ENCODE measurements around the gene ATPAF2. TPM values are rescaled to one million over a fixed set of nuclear protein-coding genes. Genes with fewer than 3 reads are reported as not detected.

Gene ATPAF2
- polyA plus RNA-seq, 2 of the 4 experiments (the other 2 are of a cell fraction) = 20.0 to 21.4 TPM

DNA sequence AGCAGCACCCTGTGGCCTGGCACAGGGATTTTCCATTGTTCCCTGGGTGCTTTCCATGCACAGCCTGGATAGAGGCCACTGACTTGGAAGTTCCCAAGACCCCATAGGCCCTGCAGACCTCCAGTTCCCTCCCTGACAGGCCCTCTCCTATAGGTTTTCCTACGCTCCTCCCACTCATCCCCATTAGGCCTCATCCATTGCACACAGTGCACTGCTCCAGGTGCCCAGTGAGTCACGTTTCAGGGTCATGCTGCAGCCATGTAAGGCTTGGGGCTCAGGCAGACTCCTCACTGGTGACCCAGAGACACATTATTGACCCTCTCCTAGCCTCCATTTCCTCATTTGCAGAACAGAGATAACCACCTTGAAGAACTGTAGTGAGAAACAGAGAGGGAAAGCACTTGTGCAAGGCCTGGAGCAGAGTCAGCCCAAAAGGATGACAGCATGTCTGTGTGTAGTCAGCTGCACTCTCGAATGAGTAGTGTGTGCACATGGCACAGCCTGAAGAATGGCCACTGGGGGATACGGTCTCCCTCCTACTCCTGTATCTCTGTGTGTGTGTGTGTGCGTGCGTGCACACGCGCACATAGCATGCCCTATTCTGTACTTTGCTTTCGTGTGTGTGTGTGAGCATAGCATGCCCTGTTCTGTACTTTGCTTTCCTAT lies 39.5 kb downstream of the ATPAF2 start:
- DNase-seq (ENCODE audit: low read depth in 1 of 2, low spot score in 1 of 2) (no peak), ATAC-seq (peak; percentile 45 to 52; a peak in 4 of 6 replicates), FAIRE-seq (no peak)
- POLR2A ChIA-PET = no interaction called here
- Histone ChIP-seq H3K4me1 (peaks cover 2% of the 10 kb centered on the region; the same call in 1 of the 3 replicates), H3K4me3 (no peak overlapping the region), H3K4me2 (no peak overlapping the region), H3K27ac (no peak overlapping the region), H3K9me3 (no peaks in the 10 kb centered on the region)
- TF ChIP-seq, protein P1, sequence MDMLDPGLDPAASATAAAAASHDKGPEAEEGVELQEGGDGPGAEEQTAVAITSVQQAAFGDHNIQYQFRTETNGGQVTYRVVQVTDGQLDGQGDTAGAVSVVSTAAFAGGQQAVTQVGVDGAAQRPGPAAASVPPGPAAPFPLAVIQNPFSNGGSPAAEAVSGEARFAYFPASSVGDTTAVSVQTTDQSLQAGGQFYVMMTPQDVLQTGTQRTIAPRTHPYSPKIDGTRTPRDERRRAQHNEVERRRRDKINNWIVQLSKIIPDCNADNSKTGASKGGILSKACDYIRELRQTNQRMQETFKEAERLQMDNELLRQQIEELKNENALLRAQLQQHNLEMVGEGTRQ (IDR thresholded peaks at IDR 0.05) = no peak
- TF ChIP-seq, protein P2, sequence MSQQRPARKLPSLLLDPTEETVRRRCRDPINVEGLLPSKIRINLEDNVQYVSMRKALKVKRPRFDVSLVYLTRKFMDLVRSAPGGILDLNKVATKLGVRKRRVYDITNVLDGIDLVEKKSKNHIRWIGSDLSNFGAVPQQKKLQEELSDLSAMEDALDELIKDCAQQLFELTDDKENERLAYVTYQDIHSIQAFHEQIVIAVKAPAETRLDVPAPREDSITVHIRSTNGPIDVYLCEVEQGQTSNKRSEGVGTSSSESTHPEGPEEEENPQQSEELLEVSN (IDR thresholded peaks at IDR 0.05; ENCODE audit: borderline replicate concordance, low read depth) = no peak
- TF ChIP-seq, protein P3, sequence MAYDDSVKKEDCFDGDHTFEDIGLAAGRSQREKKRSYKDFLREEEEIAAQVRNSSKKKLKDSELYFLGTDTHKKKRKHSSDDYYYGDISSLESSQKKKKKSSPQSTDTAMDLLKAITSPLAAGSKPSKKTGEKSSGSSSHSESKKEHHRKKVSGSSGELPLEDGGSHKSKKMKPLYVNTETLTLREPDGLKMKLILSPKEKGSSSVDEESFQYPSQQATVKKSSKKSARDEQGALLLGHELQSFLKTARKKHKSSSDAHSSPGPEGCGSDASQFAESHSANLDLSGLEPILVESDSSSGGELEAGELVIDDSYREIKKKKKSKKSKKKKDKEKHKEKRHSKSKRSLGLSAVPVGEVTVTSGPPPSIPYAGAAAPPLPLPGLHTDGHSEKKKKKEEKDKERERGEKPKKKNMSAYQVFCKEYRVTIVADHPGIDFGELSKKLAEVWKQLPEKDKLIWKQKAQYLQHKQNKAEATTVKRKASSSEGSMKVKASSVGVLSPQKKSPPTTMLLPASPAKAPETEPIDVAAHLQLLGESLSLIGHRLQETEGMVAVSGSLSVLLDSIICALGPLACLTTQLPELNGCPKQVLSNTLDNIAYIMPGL (CRISPR knock-in tag; IDR thresholded peaks at IDR 0.05; ENCODE audit: borderline replicate concordance) = no peak
- TF ChIP-seq ZFP36 (IDR thresholded peaks at IDR 0.05; ENCODE audit: borderline replicate concordance, partially characterized antibody) = no peak
- TF ChIP-seq CBX2 (IDR thresholded peaks at IDR 0.05; ENCODE audit: borderline replicate concordance, low read depth) = no peak
- no peak for TF ChIP-seq EP300 (IDR thresholded peaks at IDR 0.05)
- no peak for TF ChIP-seq NPAS2 (CRISPR knock-in tag; IDR thresholded peaks at IDR 0.05; ENCODE audit: borderline replicate concordance)
- TF ChIP-seq POLR2A (IDR thresholded peaks at IDR 0.05; ENCODE audit: low read length) = no peak
- TF ChIP-seq NR3C1 (IDR thresholded peaks at IDR 0.05) = no peak
- TF ChIP-seq TFCP2L1 (CRISPR knock-in tag; IDR thresholded peaks at IDR 0.05) = no peak
- TF ChIP-seq EHF (CRISPR knock-in tag; IDR thresholded peaks at IDR 0.05) = no peak
- 81% methylated on average over 9 of the region's 9 CpGs for WGBS (ENCODE audit: missing lambda C conversion rate)
- CTCF ChIA-PET = interaction anchor here (1.0 to 3.5 kb wide), 2 partner anchors 34 to 35 kb away, joined by 4 to 20 read pairs; no protein-coding TSS in a partner anchor

DNA sequence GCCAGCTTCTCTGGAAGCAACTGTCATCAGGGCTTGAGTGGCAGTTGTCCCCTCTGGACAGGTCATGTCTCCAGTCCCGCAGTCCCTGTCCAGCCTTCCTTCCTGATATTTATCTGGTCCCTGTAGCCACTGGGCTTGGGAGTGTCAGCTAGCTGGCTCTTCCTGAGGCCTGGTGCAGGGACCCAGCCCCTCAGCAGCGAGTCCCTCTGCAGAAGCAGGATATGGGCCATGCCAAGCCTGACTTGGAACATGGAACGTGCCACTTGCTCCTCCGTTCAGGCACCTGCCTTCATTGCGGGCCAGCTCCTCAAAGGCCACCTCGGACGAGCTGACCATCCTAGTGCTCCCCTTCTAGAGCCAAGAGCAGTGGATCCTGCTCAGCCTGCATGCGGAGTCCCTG lies 40.0 kb downstream of the ATPAF2 start:
- H3K27ac ChIP-seq = no peak overlapping the region
- ChIA-PET POLR2A (no interaction called here), CTCF (interaction anchor here (1.7 to 3.5 kb wide), 4 partner anchors 18 to 187 kb away, joined by 4 to 20 read pairs (median 7); no protein-coding TSS in a partner anchor)
- no peak overlapping the region for H3K4me3 ChIP-seq
- H3K9me3 ChIP-seq = no peaks in the 10 kb centered on the region
- no peak for TF ChIP-seq ZFP36 (IDR thresholded peaks at IDR 0.05; ENCODE audit: borderline replicate concordance, partially characterized antibody)
- no peak for TF ChIP-seq CEBPB (IDR thresholded peaks at IDR 0.05)
- TF ChIP-seq EHF (CRISPR knock-in tag; IDR thresholded peaks at IDR 0.05) = no peak
- no peak for TF ChIP-seq HOXA7 (CRISPR knock-in tag; IDR thresholded peaks at IDR 0.05)
- TF ChIP-seq HEYL (CRISPR knock-in tag; IDR thresholded peaks at IDR 0.05) = no peak
- no peak for TF ChIP-seq KDM5A (IDR thresholded peaks at IDR 0.05)
- TF ChIP-seq, protein P3 (CRISPR knock-in tag; IDR thresholded peaks at IDR 0.05; ENCODE audit: borderline replicate concordance) = no peak
- no peak for TF ChIP-seq RNF2 (IDR thresholded peaks at IDR 0.05; ENCODE audit: borderline replicate concordance, low read depth)
- no peak for TF ChIP-seq ZC3H11A (IDR thresholded peaks at IDR 0.05)
- no peak for TF ChIP-seq HOXB5 (CRISPR knock-in tag; IDR thresholded peaks at IDR 0.05)
- TF ChIP-seq FOSL2 (IDR thresholded peaks at IDR 0.05) = no peak
- no peak for TF ChIP-seq FOSL2 (CRISPR knock-in tag; IDR thresholded peaks at IDR 0.05)
- TF ChIP-seq, protein P4, sequence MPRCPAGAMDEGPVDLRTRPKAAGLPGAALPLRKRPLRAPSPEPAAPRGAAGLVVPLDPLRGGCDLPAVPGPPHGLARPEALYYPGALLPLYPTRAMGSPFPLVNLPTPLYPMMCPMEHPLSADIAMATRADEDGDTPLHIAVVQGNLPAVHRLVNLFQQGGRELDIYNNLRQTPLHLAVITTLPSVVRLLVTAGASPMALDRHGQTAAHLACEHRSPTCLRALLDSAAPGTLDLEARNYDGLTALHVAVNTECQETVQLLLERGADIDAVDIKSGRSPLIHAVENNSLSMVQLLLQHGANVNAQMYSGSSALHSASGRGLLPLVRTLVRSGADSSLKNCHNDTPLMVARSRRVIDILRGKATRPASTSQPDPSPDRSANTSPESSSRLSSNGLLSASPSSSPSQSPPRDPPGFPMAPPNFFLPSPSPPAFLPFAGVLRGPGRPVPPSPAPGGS (IDR thresholded peaks at IDR 0.05) = no peak
- TF ChIP-seq RARB (CRISPR knock-in tag; IDR thresholded peaks at IDR 0.05) = no peak
- TF ChIP-seq MAFK (IDR thresholded peaks at IDR 0.05; ENCODE audit: partially characterized antibody) = no peak
- no peak for TF ChIP-seq RAD21 (conservative IDR thresholded peaks at IDR 0.05 in 1 of 2, IDR thresholded peaks at IDR 0.05 in 1 of 2)
- no peak for TF ChIP-seq TFCP2L1 (CRISPR knock-in tag; IDR thresholded peaks at IDR 0.05)
- TF ChIP-seq POLR2A (IDR thresholded peaks at IDR 0.05; ENCODE audit: low read length) = no peak
- H3K4me1 ChIP-seq = peaks cover 4% of the 10 kb centered on the region; the same call in 1 of the 3 replicates
- FAIRE-seq (no peak), DNase-seq (ENCODE audit: low read depth in 1 of 2, low spot score in 1 of 2) (no peak), ATAC-seq (no peak)
- WGBS (ENCODE audit: missing lambda C conversion rate) = 85% methylated on average over 8 of the region's 8 CpGs
- H3K4me2 ChIP-seq = no peak overlapping the region
